Measurements from ENCODE around the gene GGNBP2. TPM values are rescaled to one million over a fixed set of nuclear protein-coding genes. Genes with fewer than 3 reads are reported as not detected.
"Not testable (repeated sequence)": the region's sequence is repeated elsewhere in the genome, so short reads cannot be mapped to it uniquely, and the experiment has no call there.

The GGNBP2 gene
- total RNA-seq, 4 donors from 2014 or later = 24.6 to 93.0 (median 51.9) TPM

DNA sequence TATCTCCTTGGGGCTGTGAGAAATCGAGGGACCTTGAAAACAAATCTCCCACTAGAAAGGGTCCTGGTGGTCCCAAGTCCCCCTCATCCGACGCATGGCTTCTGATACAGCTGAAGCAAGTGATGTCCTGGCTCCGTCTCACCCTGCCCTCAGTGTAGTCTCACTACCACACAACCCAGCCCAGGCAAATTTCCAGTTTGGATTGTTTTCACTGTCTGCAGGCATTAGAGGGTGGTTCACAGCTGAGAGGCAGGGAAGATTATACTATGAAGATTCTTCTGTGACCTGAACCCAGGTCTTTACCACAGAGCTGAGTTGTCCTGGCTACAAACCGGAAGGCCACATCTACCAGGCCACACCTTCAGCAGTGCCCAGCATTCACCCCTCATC is 40.6 kb upstream of the GGNBP2 start:
- no peak overlapping the region for H3K27ac ChIP-seq
- DNase-seq = no peak
- no peak overlapping the region for H3K4me3 ChIP-seq
- H3K27me3 ChIP-seq = no peaks in the 10 kb centered on the region
- intact Hi-C loops (cut with DNase I; ENCODE audit: low total_unique reads) = no loop called here
- H3K9me3 ChIP-seq = no peaks in the 10 kb centered on the region
- no peaks in the 10 kb centered on the region for H3K4me1 ChIP-seq
- TF ChIP-seq POLR2A (IDR thresholded peaks at IDR 0.05) = no peak
- TF ChIP-seq, protein P1, sequence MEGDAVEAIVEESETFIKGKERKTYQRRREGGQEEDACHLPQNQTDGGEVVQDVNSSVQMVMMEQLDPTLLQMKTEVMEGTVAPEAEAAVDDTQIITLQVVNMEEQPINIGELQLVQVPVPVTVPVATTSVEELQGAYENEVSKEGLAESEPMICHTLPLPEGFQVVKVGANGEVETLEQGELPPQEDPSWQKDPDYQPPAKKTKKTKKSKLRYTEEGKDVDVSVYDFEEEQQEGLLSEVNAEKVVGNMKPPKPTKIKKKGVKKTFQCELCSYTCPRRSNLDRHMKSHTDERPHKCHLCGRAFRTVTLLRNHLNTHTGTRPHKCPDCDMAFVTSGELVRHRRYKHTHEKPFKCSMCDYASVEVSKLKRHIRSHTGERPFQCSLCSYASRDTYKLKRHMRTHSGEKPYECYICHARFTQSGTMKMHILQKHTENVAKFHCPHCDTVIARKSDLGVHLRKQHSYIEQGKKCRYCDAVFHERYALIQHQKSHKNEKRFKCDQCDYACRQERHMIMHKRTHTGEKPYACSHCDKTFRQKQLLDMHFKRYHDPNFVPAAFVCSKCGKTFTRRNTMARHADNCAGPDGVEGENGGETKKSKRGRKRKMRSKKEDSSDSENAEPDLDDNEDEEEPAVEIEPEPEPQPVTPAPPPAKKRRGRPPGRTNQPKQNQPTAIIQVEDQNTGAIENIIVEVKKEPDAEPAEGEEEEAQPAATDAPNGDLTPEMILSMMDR (IDR thresholded peaks at IDR 0.05) = no peak
- H3K36me3 ChIP-seq = no peaks in the 10 kb centered on the region

DNA sequence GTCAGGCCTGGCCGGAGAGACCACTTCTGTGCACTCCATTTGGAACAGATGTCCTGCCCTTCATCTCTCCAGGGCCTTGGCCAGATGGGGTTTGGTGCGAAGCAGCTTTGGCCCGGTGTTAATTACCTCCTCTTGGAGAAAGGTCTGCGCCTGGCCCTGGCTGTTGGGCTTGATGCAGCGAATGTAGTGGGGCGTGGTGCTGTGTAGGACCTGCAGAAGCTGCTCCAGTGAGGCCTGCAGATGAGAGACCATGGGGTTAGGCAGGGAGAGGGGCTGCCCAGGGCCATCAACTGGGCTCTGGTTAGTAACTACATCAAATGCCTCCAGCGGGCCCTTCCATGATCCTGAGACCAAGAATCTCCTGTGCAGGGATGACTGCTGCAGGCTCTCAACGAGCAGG is 39.5 kb upstream of the GGNBP2 start:
- DNase-seq = no peak
- Histone ChIP-seq H3K4me3 (no peak overlapping the region), H3K4me1 (no peaks in the 10 kb centered on the region), H3K36me3 (no peaks in the 10 kb centered on the region), H3K27me3 (no peaks in the 10 kb centered on the region), H3K9me3 (no peaks in the 10 kb centered on the region), H3K27ac (no peak overlapping the region)
- TF ChIP-seq, protein P1 (IDR thresholded peaks at IDR 0.05) = no peak
- TF ChIP-seq POLR2A (IDR thresholded peaks at IDR 0.05) = no peak
- intact Hi-C loops (cut with DNase I; ENCODE audit: low total_unique reads) = no loop called here

DNA sequence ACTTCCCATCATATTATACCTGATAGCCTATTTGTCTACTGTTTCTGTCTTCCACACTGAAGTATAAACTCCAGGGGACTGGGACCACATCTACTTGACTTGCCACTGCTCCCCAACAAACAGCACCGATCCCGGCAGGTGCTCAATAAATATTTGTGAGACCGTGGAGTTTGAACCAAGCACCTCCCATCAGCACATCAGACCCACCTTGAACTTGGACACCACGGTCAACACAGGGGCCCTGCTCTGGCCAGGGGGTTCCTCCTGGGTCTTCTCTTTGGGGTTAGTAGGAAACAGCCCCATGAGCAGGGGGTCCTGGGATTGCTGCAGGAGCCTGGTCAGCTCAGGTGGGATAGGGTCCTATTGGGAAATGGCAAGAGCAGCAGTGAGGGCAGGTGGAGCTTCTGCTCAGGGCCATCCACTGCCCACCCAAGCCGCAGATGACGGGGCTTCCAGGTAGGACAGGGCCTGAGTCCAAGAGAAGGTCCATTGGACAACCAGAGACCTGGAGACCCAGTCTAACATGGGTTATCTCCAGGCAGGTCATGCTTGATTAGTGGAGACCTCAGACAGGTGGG is 38.4 kb upstream of the GGNBP2 start:
- Histone ChIP-seq H3K4me3 (no peak overlapping the region), H3K36me3 (no peaks in the 10 kb centered on the region), H3K4me1 (no peaks in the 10 kb centered on the region), H3K27ac (no peak overlapping the region), H3K9me3 (no peaks in the 10 kb centered on the region), H3K27me3 (no peaks in the 10 kb centered on the region)
- no peak for DNase-seq
- TF ChIP-seq, protein P1 (IDR thresholded peaks at IDR 0.05) = no peak
- TF ChIP-seq POLR2A (IDR thresholded peaks at IDR 0.05) = no peak
- intact Hi-C loops (cut with DNase I; ENCODE audit: low total_unique reads) = no loop called here

DNA sequence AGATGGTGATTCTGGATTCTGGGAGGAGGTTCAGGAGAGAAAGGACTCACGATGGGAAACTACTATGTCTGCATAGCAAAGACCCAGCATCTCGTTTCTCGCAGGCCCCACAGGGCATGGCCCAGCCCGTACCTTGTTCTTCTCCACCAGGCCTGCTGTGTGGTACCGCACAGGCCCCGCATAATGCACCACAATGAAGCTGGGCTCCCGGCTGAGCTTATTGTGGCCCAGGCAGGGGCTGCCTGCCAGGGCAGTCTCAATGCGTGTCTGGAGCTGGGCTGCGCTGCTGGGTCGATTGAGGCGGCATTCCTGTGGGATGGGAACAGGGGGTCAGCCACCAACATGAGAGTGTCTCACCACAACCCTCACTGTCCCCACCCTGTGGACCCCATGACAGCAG is 37.9 kb upstream of the GGNBP2 start:
- no peak for DNase-seq
- Histone ChIP-seq H3K9me3 (no peaks in the 10 kb centered on the region), H3K4me1 (no peaks in the 10 kb centered on the region), H3K4me3 (no peak overlapping the region), H3K27ac (no peak overlapping the region), H3K27me3 (no peaks in the 10 kb centered on the region), H3K36me3 (no peaks in the 10 kb centered on the region)
- intact Hi-C loops (cut with DNase I; ENCODE audit: low total_unique reads) = no loop called here
- no peak for TF ChIP-seq POLR2A (IDR thresholded peaks at IDR 0.05)
- TF ChIP-seq, protein P1 (IDR thresholded peaks at IDR 0.05) = no peak

DNA sequence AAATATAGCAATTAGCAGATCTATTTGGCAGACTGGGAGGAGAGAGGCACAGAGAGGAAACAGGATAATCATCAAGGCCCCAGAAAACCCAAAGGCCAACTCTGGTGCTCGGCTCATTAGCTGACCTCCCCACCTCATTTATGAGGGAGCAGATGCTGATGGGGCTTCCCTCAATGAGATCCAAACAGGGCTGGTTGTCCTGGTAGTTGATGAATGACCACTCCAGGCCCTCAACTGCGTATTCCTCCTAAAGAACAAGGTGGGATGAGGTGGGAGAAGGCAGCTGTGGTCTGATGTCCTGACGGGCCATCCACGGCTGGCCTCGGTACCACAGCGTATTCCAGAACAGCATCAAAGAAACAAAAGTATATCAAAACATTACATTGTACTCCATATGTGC is 37.5 kb upstream of the GGNBP2 start:
- TF ChIP-seq, protein P1 (IDR thresholded peaks at IDR 0.05) = no peak
- no peak for TF ChIP-seq POLR2A (IDR thresholded peaks at IDR 0.05)
- no peaks in the 10 kb centered on the region for H3K36me3 ChIP-seq

DNA sequence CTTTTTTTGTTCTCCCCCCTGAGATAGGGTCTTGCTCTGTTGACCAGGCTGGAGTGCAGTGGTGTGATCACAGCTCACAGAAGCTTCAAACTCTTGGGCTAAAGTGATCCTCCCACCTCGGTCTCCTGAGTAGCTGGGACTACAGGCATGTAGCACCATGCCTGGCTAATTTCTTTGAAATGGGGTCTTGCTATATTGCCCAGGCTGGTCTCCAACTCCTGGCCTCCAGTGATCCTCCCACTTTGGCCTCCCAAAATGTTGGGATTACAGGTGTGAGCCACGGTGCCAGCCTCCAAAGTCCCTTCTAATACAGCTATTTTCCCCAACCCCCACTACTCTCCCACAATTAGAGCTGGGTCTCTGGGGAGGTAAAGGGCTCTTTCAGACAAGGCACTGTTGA is 36.3 kb upstream of the GGNBP2 start:
- not testable (repeated sequence) for H3K9me3 ChIP-seq

More for the DNA sequence above, 37.5 kb upstream of the GGNBP2 start:
- no peaks in the 10 kb centered on the region for H3K9me3 ChIP-seq
- intact Hi-C loops (cut with DNase I; ENCODE audit: low total_unique reads) = no loop called here
- no peak overlapping the region for H3K27ac ChIP-seq
- no peak for DNase-seq
- no peak overlapping the region for H3K4me3 ChIP-seq
- no peaks in the 10 kb centered on the region for H3K4me1 ChIP-seq
- H3K27me3 ChIP-seq = no peaks in the 10 kb centered on the region

More for the DNA sequence above, 36.3 kb upstream of the GGNBP2 start:
- H3K4me1 ChIP-seq; DNase-seq; H3K27ac ChIP-seq; H3K27me3 ChIP-seq; H3K4me3 ChIP-seq; H3K36me3 ChIP-seq; intact Hi-C loops (cut with DNase I; ENCODE audit: low total_unique reads): not testable (repeated sequence)

Data from uterus (tissue), 4 donors.